Activated CD8-positive, alpha-beta memory T cell treated with anti-CD3 and anti-CD28 coated beads, Interleukin-2, amount 50 U/mL, for 1 hour (primary cell): ENCODE results near the gene GABPA.
"Not testable (repeated sequence)": the region's sequence is repeated elsewhere in the genome, so short reads cannot be mapped to it uniquely, and the experiment has no call there.

Experiments used
- DNase-seq: peaks from one replicate; pipeline ENCODE4 v3.0.0-alpha.2; 2020; ENCODE audit errors: extremely low read depth

GABPA gene

GRCh38 chr21:25734904-25735645, at the start of gene GABPA, which contains the start of gene ATP5PF:
Gene GABPA (plus strand): TSS chr21:25734972. CDS start chr21:25741599, 6,627 bp downstream.
Gene ATP5PF (minus strand): TSS chr21:25734904. CDS start chr21:25729794, 5,110 bp downstream.
- peak; percentile 95 for DNase-seq

DNA sequence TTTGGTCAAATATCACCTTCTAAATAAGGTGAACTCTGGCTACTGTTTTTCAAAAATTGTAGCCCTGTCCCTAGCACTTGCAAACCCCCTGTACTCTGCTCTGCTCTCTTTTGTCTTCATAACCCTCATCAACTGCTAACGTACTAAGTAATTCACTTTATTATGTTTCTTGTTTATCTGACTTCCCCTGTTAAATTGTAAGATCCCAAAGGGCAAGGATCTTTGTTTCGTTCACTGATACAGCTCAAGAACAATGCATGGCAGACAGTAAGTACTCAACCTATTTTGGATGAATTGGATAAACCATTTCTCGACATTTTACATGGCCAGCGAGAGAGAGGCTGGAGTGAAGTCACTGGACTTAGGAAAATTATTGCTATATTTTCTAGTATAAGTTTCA, 47.0 kb upstream of the GABPA start:
- DNase-seq = no peak

GRCh38 chr21:25688275-25689155, 46.3 kb upstream of the GABPA start:
- DNase-seq = no peak

GRCh38 chr21:25689226-25689625, 45.5 kb upstream of the GABPA start:
- no peak for DNase-seq

DNA sequence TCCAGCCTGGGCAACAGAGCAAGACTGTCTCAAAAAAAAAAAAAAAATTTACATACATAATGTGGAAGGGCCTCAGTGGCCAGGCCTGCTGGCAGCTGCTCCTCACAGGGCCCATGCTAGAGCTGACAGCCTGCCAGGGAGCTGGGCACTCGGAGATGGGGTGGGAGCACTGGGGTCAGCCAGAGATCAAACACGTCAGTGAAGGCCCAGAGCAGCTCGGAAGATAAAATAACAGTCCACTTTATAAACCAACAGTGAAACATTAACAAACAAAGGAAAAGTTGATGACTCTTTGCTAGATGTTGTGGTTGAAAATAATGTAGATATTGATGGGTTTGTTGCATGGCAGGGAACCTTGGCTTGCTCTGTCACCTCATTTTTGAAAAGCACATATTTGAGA, 42.8 kb upstream of the GABPA start:
- DNase-seq = no peak

DNA sequence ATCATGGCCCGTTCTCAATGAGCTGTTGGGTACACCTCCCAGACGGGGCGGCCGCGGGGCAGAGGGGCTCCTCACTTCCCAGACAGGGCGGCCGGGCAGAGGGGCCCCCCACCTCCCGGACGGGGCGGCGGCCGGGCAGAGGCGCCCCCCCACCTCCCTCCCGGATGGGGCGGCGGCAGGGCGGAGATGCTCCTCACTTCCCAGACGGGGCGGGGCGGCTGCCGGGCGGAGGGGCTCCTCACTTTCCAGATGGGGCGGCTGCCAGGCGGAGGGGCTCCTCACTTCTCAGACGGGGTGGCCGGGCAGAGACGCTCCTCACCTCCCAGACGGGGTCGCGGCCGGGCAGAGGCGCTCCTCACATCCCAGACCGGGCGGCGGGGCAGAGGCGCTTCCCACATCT, 39.3 kb upstream of the GABPA start:
- DNase-seq = not testable (repeated sequence)

- DNase-seq = no peak
Observed at GRCh38 chr21:25700741-25701140, 34.0 kb upstream of the GABPA start.

DNA sequence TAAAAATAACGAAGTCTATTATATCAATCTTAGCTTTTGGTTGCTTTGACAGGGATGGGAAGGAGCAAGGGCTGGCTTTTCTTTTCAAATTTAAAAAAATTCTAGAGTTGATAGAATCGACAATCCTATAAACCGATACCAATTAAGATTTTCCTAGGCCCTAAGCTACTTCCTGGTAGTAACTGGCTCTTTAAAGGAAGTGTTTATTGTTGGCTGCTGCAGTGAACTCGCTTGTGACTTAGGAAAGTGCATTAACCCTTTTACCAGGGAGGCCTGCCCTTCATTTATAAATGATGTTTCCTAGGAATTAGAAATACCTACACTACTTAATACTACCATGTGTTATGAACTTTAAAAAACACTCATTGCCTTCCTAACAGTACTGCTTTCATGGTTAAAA, 33.2 kb upstream of the GABPA start:
- no peak for DNase-seq

GRCh38 chr21:25708467-25709065, 26.2 kb upstream of the GABPA start:
- peak; percentile 10 for DNase-seq

- no peak for DNase-seq
Observed at GRCh38 chr21:25709684-25710265, 25.0 kb upstream of the GABPA start.

DNA sequence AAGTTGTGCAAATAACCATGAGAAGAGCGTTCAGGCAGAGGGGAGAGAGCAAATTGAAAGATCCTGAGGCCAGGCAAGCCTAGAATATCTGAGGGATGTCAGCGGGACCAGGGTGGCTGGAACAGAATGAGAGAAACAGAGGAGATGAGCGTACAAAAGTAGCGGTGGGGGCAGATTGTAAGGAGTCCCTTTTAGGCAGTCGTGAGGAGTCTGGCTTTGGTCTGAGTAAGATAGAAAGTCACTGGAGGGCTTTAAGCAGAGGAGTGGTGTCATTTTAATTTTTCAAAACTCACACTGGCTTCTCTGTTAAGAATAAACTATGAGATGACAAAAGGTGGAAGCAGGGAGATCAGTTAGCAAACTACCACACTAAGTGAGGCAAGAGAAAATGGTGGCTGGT, 24.2 kb upstream of the GABPA start:
- no peak for DNase-seq

DNA sequence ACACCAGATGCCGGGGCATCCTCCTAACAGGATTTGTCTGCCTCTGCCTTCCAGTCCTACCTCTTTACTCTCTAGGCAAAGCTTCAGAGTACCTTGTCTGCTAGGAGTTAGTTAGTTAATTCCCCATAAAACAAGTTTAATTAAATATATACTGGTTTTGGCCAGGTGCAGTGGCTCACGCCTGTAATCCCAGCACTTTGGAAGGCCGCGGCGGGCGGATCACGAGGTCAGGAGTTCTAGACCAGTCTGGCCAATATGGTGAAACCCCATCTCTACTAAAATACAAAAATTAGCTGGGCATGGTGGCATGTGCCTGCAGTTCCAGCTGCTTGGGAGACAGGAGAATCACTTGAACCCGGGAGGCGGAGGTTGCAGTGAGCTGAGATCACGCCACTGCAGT, 20.7 kb upstream of the GABPA start:
- not testable (repeated sequence) for DNase-seq

GRCh38 chr21:25717491-25718147, 17.2 kb upstream of the GABPA start:
- no peak for DNase-seq

DNA sequence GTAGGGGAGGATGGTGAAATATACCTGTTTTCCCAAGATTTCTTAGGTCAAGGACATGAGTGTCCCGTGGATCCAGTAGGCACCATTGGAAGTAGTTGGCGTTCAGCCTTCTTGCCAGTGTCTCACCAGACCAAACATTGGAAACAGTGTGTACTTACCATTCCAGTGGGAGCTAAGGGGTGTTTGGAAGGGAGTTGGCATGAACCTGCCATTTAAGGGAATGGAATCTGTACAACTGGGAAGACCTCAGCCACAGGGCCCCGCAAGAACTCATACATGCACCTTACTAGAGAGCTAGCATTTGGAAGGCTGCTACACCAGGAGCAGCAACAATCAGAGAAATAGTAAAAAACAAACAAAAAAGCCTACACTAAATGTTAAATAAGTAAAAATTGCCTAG, 12.8 kb upstream of the GABPA start:
- no peak for DNase-seq

GRCh38 chr21:25722631-25723030, 12.1 kb upstream of the GABPA start:
- no peak for DNase-seq

- no peak for DNase-seq
Observed at GRCh38 chr21:25732091-25732760, 2.5 kb upstream of the GABPA start.

DNA sequence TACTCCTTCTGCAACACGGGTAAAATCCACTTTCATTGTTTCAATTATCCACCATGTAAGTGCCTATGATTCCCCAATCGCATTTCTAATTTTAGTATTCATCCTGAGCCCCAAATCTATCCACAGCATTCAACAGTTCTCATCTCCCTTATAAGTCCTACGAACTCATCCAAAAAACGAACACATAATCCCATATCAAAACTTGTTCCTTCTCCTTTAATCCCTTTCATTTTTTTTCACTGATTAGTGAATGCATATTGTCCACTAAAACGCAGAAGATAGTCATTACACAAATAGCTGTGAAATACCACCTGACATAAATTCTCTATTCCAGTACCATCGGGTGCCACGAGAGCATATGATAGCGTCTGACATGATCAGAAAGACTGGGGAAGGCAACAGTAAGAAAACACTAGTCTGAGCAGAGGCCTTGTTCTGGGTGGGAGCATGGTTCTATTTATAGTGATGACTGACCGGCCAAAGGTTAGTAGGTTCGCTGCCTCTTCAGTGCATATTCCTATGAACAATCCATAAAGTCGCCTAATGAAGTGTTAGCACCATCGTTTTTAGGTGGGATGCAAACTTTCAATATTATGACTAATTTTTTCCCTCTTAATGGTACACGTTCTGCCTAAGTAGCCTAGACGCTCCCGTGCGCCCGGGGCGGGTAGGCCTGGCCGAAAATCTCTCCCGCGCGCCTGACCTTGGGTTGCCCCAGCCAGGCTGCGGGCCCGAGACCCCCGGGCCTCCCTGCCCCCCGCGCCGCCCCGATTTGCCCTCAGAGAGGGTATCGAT, 716 bp upstream of the GABPA start:
- no peak for DNase-seq

DNA sequence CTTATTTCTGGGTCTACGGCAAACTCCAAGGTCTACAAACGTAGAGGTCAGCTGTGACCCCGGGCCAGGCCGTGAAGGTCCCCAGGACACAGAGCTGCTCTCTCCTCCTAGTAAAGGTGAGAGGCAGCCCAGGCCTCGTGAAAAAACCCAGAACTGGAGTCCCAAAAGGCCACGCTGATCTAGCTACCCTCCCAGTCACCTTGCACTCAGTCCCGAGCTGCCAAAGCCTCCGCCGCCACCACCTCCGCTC, 193 bp upstream of the GABPA start:
- no peak for DNase-seq

GRCh38 chr21:25735646-25736597, 1.1 kb downstream of the GABPA start:
- peak; percentile 41 for DNase-seq
